Activated T-helper 2 cell treated with anti-CD3 and anti-CD28 coated beads, Interferon-gamma antibody, Interleukin-2, Interleukin-4, amounts not matched to agents 10 μg/mL and 5 μg/mL and 100 μg/mL, durations not matched to agents 14 hours and 24 hours and 36 hours (primary cell): ENCODE results near the gene CCM2. TPM values are rescaled to one million over a fixed set of nuclear protein-coding genes. Genes with fewer than 3 reads are reported as not detected.
A peak's percentile ranks its signal among the peaks of the same experiment; 100 is the strongest.

Experiments used
- DNase-seq: peaks from one replicate; pipeline ENCODE4 v3.0.0; 2021; ENCODE audit warnings: low spot score
- H3K27ac Mint-ChIP-seq: one replicate; pipeline ENCODE4 v1.8.0; 2021; ENCODE audit warnings: mixed read lengths
- H3K27me3 Mint-ChIP-seq: one replicate; pipeline ENCODE4 v1.8.0; 2021; ENCODE audit warnings: low read depth, mixed read lengths
- H3K36me3 Mint-ChIP-seq: one replicate; pipeline ENCODE4 v1.8.0; 2021; ENCODE audit warnings: low read depth, mixed read lengths
- H3K4me1 Mint-ChIP-seq: one replicate; pipeline ENCODE4 v1.8.0; 2021; ENCODE audit warnings: low read depth, mixed read lengths
- H3K4me3 Mint-ChIP-seq: one replicate; pipeline ENCODE4 v1.8.0; 2021; ENCODE audit warnings: low read depth, mild to moderate bottlenecking, moderate library complexity, mixed read lengths
- H3K9me3 Mint-ChIP-seq: one replicate; pipeline ENCODE4 v1.8.0; 2021; ENCODE audit warnings: mixed read lengths
- intact Hi-C: fragments of 100-400 bp; cut with micrococcal nuclease; formaldehyde crosslinking; loops from one replicate; pipeline ENCODE4 v1.15.1; 2023
- total RNA-seq: library from RNA; stranded (reverse); gene quantifications from 2 replicates; pipeline ENCODE4 v1.2.3, GENCODE V29; 2022

Gene CCM2
- total RNA-seq, 1 donor from 2014 or later: 61.3 TPM

GRCh38 chr7:44971902-44972441, 28.0 kb upstream of the CCM2 start:
- Mint-ChIP-seq H3K4me3 (no peak overlapping the region), H3K27me3 (no peaks in the 10 kb centered on the region), H3K27ac (peak overlapping the region; percentile 12), H3K36me3 (peaks cover 93% of the 10 kb centered on the region), H3K4me1 (peaks cover 20% of the 10 kb centered on the region), H3K9me3 (no peaks in the 10 kb centered on the region)
- no peak for DNase-seq
- intact Hi-C loops: no loop called here

GRCh38 chr7:44972562-44972961, 27.4 kb upstream of the CCM2 start:
- H3K9me3 Mint-ChIP-seq: no peaks in the 10 kb centered on the region
- no peaks in the 10 kb centered on the region for H3K27me3 Mint-ChIP-seq
- H3K27ac Mint-ChIP-seq: no peak overlapping the region
- intact Hi-C loops: no loop called here
- peaks cover 20% of the 10 kb centered on the region for H3K4me1 Mint-ChIP-seq
- H3K4me3 Mint-ChIP-seq: no peak overlapping the region
- peaks cover 93% of the 10 kb centered on the region for H3K36me3 Mint-ChIP-seq
- no peak for DNase-seq

DNA sequence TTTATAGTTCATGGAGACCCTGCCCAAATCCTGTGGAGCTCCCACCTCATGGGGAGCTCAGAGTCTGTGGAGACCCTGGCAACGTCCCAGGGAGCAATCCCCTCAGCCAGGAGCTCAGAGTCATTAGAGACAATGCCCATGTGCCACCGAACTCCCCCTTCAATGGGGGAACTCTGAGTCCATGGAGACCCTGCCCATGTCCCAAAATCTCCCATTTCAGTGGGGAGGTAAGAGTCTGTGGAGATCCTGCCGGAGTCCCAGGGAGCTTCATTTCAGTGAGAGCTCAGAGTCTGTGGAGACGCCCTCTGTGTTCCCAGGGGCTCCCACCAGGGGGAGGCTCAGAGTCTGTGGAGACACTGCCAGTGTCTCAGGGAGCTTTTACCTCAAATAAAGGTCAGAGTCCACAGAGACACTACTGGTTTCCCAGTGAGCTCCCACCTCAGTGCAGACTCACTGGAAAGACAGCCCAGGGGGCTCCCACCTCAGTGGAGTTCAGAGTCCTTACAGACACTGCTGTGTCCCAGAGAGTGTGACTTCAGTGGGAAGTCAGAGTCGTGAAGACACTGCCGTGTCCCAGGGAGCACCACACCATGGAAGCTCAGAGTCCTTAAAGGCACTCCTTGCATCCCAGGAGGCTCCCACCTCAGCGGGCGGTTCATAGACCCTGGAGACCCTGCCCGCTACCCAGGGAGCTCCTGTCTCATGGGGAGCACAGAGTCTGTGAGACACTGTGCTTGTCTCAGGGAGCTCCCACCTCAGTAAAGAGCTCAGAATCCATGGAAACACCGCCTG, 26.2 kb upstream of the CCM2 start:
- no peaks in the 10 kb centered on the region for H3K27me3 Mint-ChIP-seq
- no peaks in the 10 kb centered on the region for H3K9me3 Mint-ChIP-seq
- H3K27ac Mint-ChIP-seq: peak overlapping the region; percentile 72
- no peak for DNase-seq
- peaks cover 18% of the 10 kb centered on the region for H3K4me1 Mint-ChIP-seq
- intact Hi-C loops: no loop called here
- H3K36me3 Mint-ChIP-seq: peaks cover 93% of the 10 kb centered on the region
- peak overlapping the region; percentile 26 for H3K4me3 Mint-ChIP-seq

- no peak for DNase-seq
- H3K27me3 Mint-ChIP-seq: no peaks in the 10 kb centered on the region
- peaks cover 24% of the 10 kb centered on the region for H3K4me1 Mint-ChIP-seq
- peak overlapping the region; percentile 78 for H3K27ac Mint-ChIP-seq
- no peaks in the 10 kb centered on the region for H3K9me3 Mint-ChIP-seq
- intact Hi-C loops: no loop called here
- H3K36me3 Mint-ChIP-seq: peaks cover 93% of the 10 kb centered on the region
- peak overlapping the region; percentile 97 for H3K4me3 Mint-ChIP-seq
These were observed 25.5 kb upstream of the CCM2 start for GRCh38 chr7:44974549-44974948.

DNA sequence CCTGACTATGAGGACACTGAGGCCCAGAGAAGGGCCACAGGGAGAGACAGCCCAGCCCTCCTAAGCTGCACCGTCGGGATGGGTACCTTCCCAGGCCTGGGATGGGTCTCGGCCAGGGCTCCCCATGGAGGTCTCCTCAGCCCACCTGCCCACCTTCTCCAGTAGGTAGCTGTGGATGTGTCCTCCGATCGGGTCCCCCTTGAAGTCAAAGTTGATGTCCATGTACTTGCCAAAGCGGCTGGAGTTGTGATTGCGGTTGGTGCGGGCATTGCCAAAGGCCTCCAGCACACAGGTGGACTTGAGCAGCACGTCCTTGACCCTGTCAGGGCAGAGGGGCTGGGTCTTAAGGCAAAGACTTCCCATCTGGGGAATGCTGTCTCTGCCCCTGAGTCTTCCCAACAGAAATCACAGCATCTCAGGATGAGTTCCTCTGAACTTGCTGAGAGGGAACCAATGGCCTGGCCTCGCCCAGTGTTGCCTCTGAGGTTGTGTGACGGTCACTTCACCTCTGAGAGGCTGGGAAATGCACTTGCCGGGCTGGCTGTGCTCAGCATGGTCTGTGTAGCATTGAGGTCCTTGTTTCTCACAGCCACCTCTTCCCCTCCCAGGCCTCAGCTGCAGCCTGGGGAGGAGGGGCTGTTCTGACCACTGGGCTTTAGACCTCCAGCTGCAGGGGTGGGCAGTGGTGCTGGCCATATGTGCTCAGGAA, 24.5 kb upstream of the CCM2 start:
- peaks cover 85% of the 10 kb centered on the region for H3K36me3 Mint-ChIP-seq
- no peaks in the 10 kb centered on the region for H3K27me3 Mint-ChIP-seq
- intact Hi-C loops: loop anchor here (5.0 kb wide), 1 partner anchor 128 kb away; the partner anchor contains the start of gene H2AZ2
- peaks cover 33% of the 10 kb centered on the region for H3K4me1 Mint-ChIP-seq
- H3K9me3 Mint-ChIP-seq: no peaks in the 10 kb centered on the region
- peak overlapping the region; percentile 97 for H3K4me3 Mint-ChIP-seq
- H3K27ac Mint-ChIP-seq: peak overlapping the region; percentile 98
- no peak for DNase-seq

DNA sequence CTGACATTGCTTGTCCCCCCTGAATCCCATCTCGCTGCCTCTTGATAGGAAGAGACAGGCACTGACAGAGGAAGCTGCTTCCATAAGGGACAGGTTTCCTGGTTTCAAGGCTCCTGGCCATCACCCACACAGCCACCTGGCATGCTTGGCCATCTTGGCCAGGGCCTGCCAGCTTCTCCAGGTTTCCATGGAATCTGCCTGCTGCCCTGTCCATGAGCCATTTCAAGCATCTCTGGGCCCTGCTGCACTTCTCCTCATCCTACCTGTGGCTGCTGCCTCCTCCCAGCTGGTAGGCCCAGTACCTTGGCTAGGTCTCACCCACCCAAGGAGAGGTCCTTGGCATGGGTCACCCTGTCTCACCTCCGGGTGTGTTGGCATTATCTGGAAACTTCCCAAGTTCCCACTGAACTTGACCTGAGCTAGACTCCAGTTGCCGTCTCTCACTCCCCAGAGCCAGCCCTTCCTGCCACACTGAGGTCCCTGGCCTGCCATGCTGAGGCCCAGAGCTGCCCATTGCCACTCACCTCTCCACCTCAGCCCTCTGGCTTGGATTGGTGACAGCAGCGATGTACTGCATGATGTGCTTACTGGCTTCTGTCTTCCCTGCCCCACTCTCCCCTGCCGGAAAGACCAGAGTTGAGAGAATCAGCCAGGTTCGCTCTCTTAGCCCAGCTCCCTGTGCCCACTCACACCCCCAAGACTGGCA, 23.8 kb upstream of the CCM2 start:
- H3K36me3 Mint-ChIP-seq: peaks cover 84% of the 10 kb centered on the region
- intact Hi-C loops: loop anchor here (5.0 kb wide), 1 partner anchor 129 kb away; the partner anchor contains the start of gene H2AZ2
- H3K27me3 Mint-ChIP-seq: no peaks in the 10 kb centered on the region
- H3K4me3 Mint-ChIP-seq: peak overlapping the region; percentile 97
- no peak for DNase-seq
- H3K27ac Mint-ChIP-seq: peak overlapping the region; percentile 98
- H3K4me1 Mint-ChIP-seq: peaks cover 40% of the 10 kb centered on the region
- H3K9me3 Mint-ChIP-seq: no peaks in the 10 kb centered on the region

- H3K36me3 Mint-ChIP-seq: peaks cover 87% of the 10 kb centered on the region
- H3K4me3 Mint-ChIP-seq: peak overlapping the region; percentile 97
- no peaks in the 10 kb centered on the region for H3K9me3 Mint-ChIP-seq
- DNase-seq: no peak
- intact Hi-C loops: loop anchor here (1.0 to 5.0 kb wide), 2 partner anchors 10 to 129 kb away; partner anchors contain the start of gene H2AZ2
- H3K27ac Mint-ChIP-seq: peak overlapping the region; percentile 98
- H3K4me1 Mint-ChIP-seq: peaks cover 45% of the 10 kb centered on the region
- H3K27me3 Mint-ChIP-seq: no peaks in the 10 kb centered on the region
These were observed 23.2 kb upstream of the CCM2 start for GRCh38 chr7:44976746-44977196.

DNA sequence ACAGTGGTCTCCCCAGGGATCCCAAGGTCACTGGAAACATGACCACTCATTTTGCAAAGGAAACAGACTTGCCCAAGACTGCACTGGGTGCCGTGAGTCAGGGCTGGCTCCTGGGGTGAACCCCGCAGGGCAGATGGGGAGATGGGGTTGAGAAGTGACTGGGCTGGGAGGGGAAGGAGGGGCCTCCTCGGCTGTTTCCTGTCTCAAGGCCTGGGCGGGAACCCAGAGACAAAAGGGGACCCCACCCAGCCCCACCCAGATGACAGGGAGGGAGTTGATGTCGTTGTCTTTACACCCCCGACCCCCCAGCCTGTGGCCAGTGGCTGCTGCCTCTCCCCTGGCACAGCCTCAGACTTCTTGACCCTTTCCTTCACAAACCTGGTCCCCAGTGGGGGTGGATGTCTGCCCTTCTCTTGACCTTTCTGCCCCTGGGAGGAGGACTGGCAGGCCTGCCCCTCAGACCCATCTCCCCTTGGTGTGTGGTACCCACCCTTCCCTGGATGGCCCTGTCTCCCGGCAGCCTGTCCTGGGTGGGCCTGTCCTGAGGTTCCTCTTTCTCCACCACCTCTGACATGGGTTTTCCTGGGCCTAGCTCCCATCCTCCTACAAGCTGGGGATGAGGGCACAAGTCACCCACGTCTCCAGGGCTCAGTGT, 22.6 kb upstream of the CCM2 start:
- no peaks in the 10 kb centered on the region for H3K9me3 Mint-ChIP-seq
- peaks cover 48% of the 10 kb centered on the region for H3K4me1 Mint-ChIP-seq
- no peaks in the 10 kb centered on the region for H3K27me3 Mint-ChIP-seq
- H3K4me3 Mint-ChIP-seq: peak overlapping the region; percentile 97
- H3K27ac Mint-ChIP-seq: peak overlapping the region; percentile 98
- intact Hi-C loops: loop anchor here (1.0 to 5.0 kb wide), 2 partner anchors 9 to 130 kb away; partner anchors contain the start of gene H2AZ2
- DNase-seq: peak; percentile 78
- peaks cover 87% of the 10 kb centered on the region for H3K36me3 Mint-ChIP-seq

DNA sequence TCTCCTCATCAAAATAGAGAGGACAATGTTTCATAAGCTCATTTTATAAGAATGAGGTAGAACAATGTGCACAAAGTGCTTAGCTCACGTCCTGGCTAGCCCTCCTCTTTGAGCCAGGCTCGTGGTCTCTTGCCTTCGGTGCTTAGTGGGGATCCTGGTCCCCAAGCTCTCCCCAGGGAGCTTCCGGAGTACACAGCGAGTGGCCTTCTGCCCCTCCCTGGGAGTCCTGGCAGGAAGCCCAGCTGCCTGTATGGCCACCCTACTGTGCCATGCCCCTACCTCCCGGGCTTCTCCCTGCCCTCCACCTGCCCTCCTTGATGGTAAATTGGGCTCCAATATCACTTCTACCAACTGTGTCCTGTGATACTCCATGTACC, 22.1 kb upstream of the CCM2 start:
- peak overlapping the region; percentile 98 for H3K27ac Mint-ChIP-seq
- intact Hi-C loops: loop anchor here (1.0 to 5.0 kb wide), 3 partner anchors 8 to 159 kb away; partner anchors contain the start of gene H2AZ2
- DNase-seq: no peak
- no peaks in the 10 kb centered on the region for H3K9me3 Mint-ChIP-seq
- no peaks in the 10 kb centered on the region for H3K27me3 Mint-ChIP-seq
- H3K4me1 Mint-ChIP-seq: peaks cover 52% of the 10 kb centered on the region
- H3K36me3 Mint-ChIP-seq: peaks cover 87% of the 10 kb centered on the region
- H3K4me3 Mint-ChIP-seq: peak overlapping the region; percentile 97

GRCh38 chr7:44978511-44979366, 21.3 kb upstream of the CCM2 start, which contains the start of gene MYO1G:
Gene MYO1G, minus strand, starts transcription at chr7:44979015. Its CDS starts 54 bp downstream, at chr7:44978961.
- Mint-ChIP-seq H3K4me3 (peak within 1 kb of the TSS; percentile 97), H3K4me1 (peaks cover 58% of the 10 kb centered on the region), H3K27ac (peak within 1 kb of the TSS; percentile 98), H3K9me3 (no peaks in the 10 kb centered on the region), H3K27me3 (no peaks in the 10 kb centered on the region), H3K36me3 (peaks cover 88% of the 10 kb centered on the region)
- peak; percentile 94 for DNase-seq
- intact Hi-C loops: loop anchor here (1.0 to 5.0 kb wide), 5 partner anchors 21 to 158 kb away; partner anchors contain the start of genes H2AZ2 and PURB
